Uterus (tissue), 2 donors: ENCODE data around the gene PAQR4.

Experiments used
- CTCF ChIP-seq, 4 experiments: fragments of 200-600 bp in 2 of 4; fragments of 450-650 bp in 2 of 4; sonication (generic) in 2 of 4; IDR thresholded peaks; one replicate each; pipeline ENCODE4 v1.5.1; 2016 to 2019; ENCODE audit warnings: antibody characterized with exemption in 4 of 4, mild to moderate bottlenecking in 2 of 4, moderate library complexity in 1 of 4
- POLR2A ChIP-seq, 2 donors: fragments of 450-650 bp; IDR thresholded peaks; one replicate each; pipeline ENCODE4 v1.6.1; 2016; ENCODE audit warnings: antibody characterized with exemption in 2 of 2, mild to moderate bottlenecking in 1 of 2, moderate library complexity in 1 of 2

GRCh38 chr16:2923481-2923880 lies 45.7 kb upstream of the PAQR4 start:
- TF ChIP-seq CTCF (IDR thresholded peaks at IDR 0.05) (no peak), POLR2A (IDR thresholded peaks at IDR 0.05) (no peak)
